Measurements from ENCODE around the gene TMEM18.

DNA sequence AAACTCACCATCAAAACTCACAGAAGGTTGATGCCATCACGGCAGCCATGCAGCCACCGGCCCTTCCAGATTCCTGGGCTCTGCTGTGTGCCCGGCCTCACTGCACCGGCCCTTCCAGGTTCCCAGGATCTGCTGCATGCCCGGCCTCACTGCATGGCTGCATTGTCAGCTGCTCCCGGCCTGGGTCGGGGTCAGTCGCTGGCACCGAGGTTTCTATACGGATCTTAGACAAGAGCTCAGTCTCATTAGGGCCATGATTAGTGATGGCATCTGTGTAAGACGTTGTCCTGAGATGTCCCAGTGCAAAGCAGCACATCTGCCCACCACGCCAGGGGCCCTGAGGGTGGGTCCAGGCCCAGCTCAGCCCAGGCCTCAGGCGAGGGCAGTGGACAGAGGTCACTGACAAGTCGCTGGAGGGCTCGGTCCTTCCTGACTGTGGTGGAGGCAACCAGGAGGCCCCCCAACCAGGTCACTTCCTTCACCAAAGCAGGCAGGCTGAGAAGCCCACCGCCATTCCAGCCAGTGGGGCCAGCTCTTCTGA lies 29.4 kb downstream of the TMEM18 start:
- TF ChIP-seq, protein P1, sequence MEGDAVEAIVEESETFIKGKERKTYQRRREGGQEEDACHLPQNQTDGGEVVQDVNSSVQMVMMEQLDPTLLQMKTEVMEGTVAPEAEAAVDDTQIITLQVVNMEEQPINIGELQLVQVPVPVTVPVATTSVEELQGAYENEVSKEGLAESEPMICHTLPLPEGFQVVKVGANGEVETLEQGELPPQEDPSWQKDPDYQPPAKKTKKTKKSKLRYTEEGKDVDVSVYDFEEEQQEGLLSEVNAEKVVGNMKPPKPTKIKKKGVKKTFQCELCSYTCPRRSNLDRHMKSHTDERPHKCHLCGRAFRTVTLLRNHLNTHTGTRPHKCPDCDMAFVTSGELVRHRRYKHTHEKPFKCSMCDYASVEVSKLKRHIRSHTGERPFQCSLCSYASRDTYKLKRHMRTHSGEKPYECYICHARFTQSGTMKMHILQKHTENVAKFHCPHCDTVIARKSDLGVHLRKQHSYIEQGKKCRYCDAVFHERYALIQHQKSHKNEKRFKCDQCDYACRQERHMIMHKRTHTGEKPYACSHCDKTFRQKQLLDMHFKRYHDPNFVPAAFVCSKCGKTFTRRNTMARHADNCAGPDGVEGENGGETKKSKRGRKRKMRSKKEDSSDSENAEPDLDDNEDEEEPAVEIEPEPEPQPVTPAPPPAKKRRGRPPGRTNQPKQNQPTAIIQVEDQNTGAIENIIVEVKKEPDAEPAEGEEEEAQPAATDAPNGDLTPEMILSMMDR (IDR thresholded peaks at IDR 0.05), result no peak
- TF ChIP-seq EP300 (IDR thresholded peaks at IDR 0.05), result no peak

Measured in tibial nerve (tissue), 4 donors.